Right atrium auricular region (tissue), 2 donors: ENCODE data around the gene GRB10. TPM values are rescaled to one million over a fixed set of nuclear protein-coding genes. Genes with fewer than 3 reads are reported as not detected.
A peak's percentile ranks its signal among the peaks of the same experiment; 100 is the strongest.

Source experiments
- DNase-seq: peaks from one replicate; pipeline ENCODE4 v3.0.0-alpha.2; 2019; ENCODE audit warnings: low spot score
- H3K27ac ChIP-seq, 2 donors: fragments of 200-600 bp; sonication (generic); 1 replicate in 1 of 2; 2 replicates in 1 of 2; pipeline ENCODE4 v1.5.1; 2016 to 2019
- H3K27me3 ChIP-seq, 2 donors: fragments of 200-600 bp; sonication (generic); one replicate each; pipeline versions ENCODE4 v1.5.1 to v1.6.0; 2017 to 2019
- H3K36me3 ChIP-seq: fragments of 200-600 bp; sonication (generic); one replicate; pipeline ENCODE4 v1.5.1; 2016
- H3K4me1 ChIP-seq, 2 donors: fragments of 200-600 bp; sonication (generic); one replicate each; pipeline versions ENCODE4 v1.5.1 to v1.6.0; 2017 to 2019
- H3K4me3 ChIP-seq, 2 donors: fragments of 200-600 bp; sonication (generic); 1 replicate in 1 of 2; 2 replicates in 1 of 2; pipeline ENCODE4 v1.5.1; 2017 to 2019; ENCODE audit warnings: mild to moderate bottlenecking in 1 of 2, moderate library complexity in 1 of 2
- H3K9me3 ChIP-seq, 2 donors: fragments of 200-600 bp; sonication (generic); one replicate each; pipeline ENCODE4 v1.5.1; 2019
- CTCF ChIP-seq, 2 donors: fragments of 200-600 bp; sonication (generic); IDR thresholded peaks; one replicate each; pipeline ENCODE4 v1.5.1; 2019; ENCODE audit warnings: antibody characterized with exemption in 2 of 2
- total RNA-seq, 2 donors: library from RNA; depleted of rRNA; stranded (reverse); fragments of >200 nt; gene quantifications; one replicate each; pipeline ENCODE4 v1.1.0, GENCODE V29; 2016

GRB10 gene
- total RNA-seq, 2 donors from 2014 or later: 36.5 to 39.0 TPM

- Histone ChIP-seq H3K9me3 (no peaks in the 10 kb centered on the region), H3K4me1 (peaks cover 0 to 79% of the 10 kb centered on the region in 2 donors), H3K27ac (peak overlapping the region in 1 of 2 donors; percentile 1), H3K27me3 (no peaks in the 10 kb centered on the region), H3K36me3 (no peaks in the 10 kb centered on the region), H3K4me3 (no peak overlapping the region)
- TF ChIP-seq CTCF (IDR thresholded peaks at IDR 0.05): no peak
- peak; percentile 30 for DNase-seq
Observed at GRCh38 chr7:50730446-50731400, 52.0 kb downstream of the GRB10 start.

DNA sequence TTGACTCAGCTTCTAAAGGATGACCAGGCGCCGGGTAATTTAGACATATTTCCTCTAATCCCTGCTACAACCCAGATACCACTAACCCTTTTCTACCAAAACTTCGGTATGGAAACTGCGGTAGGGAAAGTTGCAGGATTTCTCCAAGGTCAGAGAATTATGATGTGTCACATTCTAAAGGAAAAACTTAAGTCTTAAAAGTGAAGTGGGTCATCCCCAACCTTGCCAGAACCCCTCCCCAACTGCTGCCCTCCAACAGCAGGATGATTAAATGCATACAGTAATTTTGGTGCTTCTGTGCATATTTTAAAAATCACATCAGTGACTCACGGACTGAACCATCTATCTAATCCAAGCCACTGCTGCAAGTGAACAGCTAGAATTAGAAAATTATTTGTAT lies 52.7 kb downstream of the GRB10 start:
- no peak overlapping the region for H3K27ac ChIP-seq

GRCh38 chr7:50728184-50728583 lies 54.5 kb downstream of the GRB10 start:
- Histone ChIP-seq H3K36me3 (no peaks in the 10 kb centered on the region), H3K4me1 (peaks cover 0 to 89% of the 10 kb centered on the region in 2 donors), H3K9me3 (no peaks in the 10 kb centered on the region), H3K4me3 (no peak overlapping the region), H3K27me3 (no peaks in the 10 kb centered on the region), H3K27ac (peak overlapping the region; percentile 9 to 21)
- no peak for DNase-seq
- TF ChIP-seq CTCF (IDR thresholded peaks at IDR 0.05): no peak

More for the DNA sequence above, 52.7 kb downstream of the GRB10 start:
- H3K36me3 ChIP-seq: no peaks in the 10 kb centered on the region
- no peaks in the 10 kb centered on the region for H3K27me3 ChIP-seq
- no peak for DNase-seq
- no peak overlapping the region for H3K4me3 ChIP-seq
- H3K9me3 ChIP-seq: no peaks in the 10 kb centered on the region
- H3K4me1 ChIP-seq: peaks cover 0 to 86% of the 10 kb centered on the region in 2 donors
- no peak for TF ChIP-seq CTCF (IDR thresholded peaks at IDR 0.05)

DNA sequence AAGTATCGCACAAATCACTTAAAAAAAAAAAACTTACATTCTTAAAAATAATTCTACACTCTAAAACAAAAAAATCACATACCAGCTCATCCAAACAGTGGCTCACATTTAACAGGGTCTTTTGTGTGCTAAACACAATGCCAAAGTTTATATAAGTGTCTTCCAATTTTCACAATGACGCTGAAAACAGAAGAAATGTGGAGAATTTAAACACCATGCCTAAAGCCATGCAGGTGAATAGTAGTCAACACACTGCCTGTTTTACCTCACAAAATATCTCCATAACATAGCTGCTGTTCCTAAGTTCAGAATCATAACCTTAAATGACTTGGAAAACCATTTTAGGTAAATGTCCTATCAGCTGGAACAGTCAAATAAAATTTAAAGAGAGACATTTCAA lies 55.0 kb downstream of the GRB10 start:
- no peak for TF ChIP-seq CTCF (IDR thresholded peaks at IDR 0.05)
- H3K27me3 ChIP-seq: no peaks in the 10 kb centered on the region
- DNase-seq: no peak
- H3K4me1 ChIP-seq: peaks cover 0 to 92% of the 10 kb centered on the region in 2 donors
- H3K9me3 ChIP-seq: no peaks in the 10 kb centered on the region
- no peak overlapping the region for H3K4me3 ChIP-seq
- peak overlapping the region; percentile 9 to 21 for H3K27ac ChIP-seq
- no peaks in the 10 kb centered on the region for H3K36me3 ChIP-seq

GRCh38 chr7:50727072-50727471 lies 55.6 kb downstream of the GRB10 start:
- no peaks in the 10 kb centered on the region for H3K27me3 ChIP-seq
- no peaks in the 10 kb centered on the region for H3K36me3 ChIP-seq
- DNase-seq: no peak
- peaks cover 0 to 92% of the 10 kb centered on the region in 2 donors for H3K4me1 ChIP-seq
- H3K4me3 ChIP-seq: no peak overlapping the region
- H3K9me3 ChIP-seq: no peaks in the 10 kb centered on the region
- no peak for TF ChIP-seq CTCF (IDR thresholded peaks at IDR 0.05)
- no peak overlapping the region for H3K27ac ChIP-seq
